GM08714 (cell line): ENCODE measurements around the gene SBNO2.
A peak's percentile ranks its signal among the peaks of the same experiment; 100 is the strongest.

Source experiments
- H3K4me3 ChIP-seq: fragments of 200-500 bp; sonication (Bioruptor generic); 2 replicates; pipeline ENCODE4 v1.5.1; 2014; ENCODE audit warnings: mild to moderate bottlenecking, low read length, inconsistent platforms
- ZNF274 ChIP-seq: IDR thresholded peaks from 2 replicates; pipeline ENCODE4 v1.6.1; 2012; ENCODE audit warnings: mild to moderate bottlenecking, low read depth, low read length

The SBNO2 gene

GRCh38 chr19:1182068-1182467 is 8.0 kb upstream of the SBNO2 start:
- no peak for TF ChIP-seq ZNF274
- H3K4me3 ChIP-seq, result no peak overlapping the region

- no peak overlapping the region for H3K4me3 ChIP-seq
- TF ChIP-seq ZNF274, result no peak
Measured at GRCh38 chr19:1181606-1182005, 7.5 kb upstream of the SBNO2 start.

GRCh38 chr19:1177322-1178114 is 3.5 kb upstream of the SBNO2 start:
- no peak for TF ChIP-seq ZNF274
- H3K4me3 ChIP-seq, result no peak overlapping the region

GRCh38 chr19:1173159-1173844 is 766 bp downstream of the SBNO2 start:
- peak overlapping the region; percentile 97 for H3K4me3 ChIP-seq
- no peak for TF ChIP-seq ZNF274

- TF ChIP-seq ZNF274, result no peak
- H3K4me3 ChIP-seq, result peak overlapping the region; percentile 97
Measured at GRCh38 chr19:1172353-1173158, 1.5 kb downstream of the SBNO2 start.

GRCh38 chr19:1171755-1172352 is 2.2 kb downstream of the SBNO2 start:
- TF ChIP-seq ZNF274, result no peak
- no peak overlapping the region for H3K4me3 ChIP-seq

- no peak overlapping the region for H3K4me3 ChIP-seq
- no peak for TF ChIP-seq ZNF274
Measured at GRCh38 chr19:1170938-1171754, 2.9 kb downstream of the SBNO2 start.

GRCh38 chr19:1169921-1170885 is 3.9 kb downstream of the SBNO2 start:
- TF ChIP-seq ZNF274, result no peak
- no peak overlapping the region for H3K4me3 ChIP-seq

- no peak for TF ChIP-seq ZNF274
Measured at GRCh38 chr19:1169411-1169791, 4.7 kb downstream of the SBNO2 start.

GRCh38 chr19:1168572-1169410 is 5.3 kb downstream of the SBNO2 start:
- H3K4me3 ChIP-seq, result no peak overlapping the region
- TF ChIP-seq ZNF274, result no peak

More at GRCh38 chr19:1169411-1169791, 4.7 kb downstream of the SBNO2 start:
- H3K4me3 ChIP-seq, result no peak overlapping the region
